GM18505 (cell line): ENCODE data around the gene HOXD11.

Experiments
- ATAC-seq: cut with Tn5 transposase; IDR thresholded peaks from one replicate; pipeline ENCODE4 v1.9.1; 2021; ENCODE audit not compliant: unreplicated experiment
- POLR2A ChIP-seq: IDR thresholded peaks from 4 replicates; pipeline ENCODE4 v1.6.1; 2011; ENCODE audit warnings: borderline replicate concordance; ENCODE audit not compliant: insufficient read depth, insufficient read length; ENCODE audit errors: extremely low read depth

The HOXD11 gene

DNA sequence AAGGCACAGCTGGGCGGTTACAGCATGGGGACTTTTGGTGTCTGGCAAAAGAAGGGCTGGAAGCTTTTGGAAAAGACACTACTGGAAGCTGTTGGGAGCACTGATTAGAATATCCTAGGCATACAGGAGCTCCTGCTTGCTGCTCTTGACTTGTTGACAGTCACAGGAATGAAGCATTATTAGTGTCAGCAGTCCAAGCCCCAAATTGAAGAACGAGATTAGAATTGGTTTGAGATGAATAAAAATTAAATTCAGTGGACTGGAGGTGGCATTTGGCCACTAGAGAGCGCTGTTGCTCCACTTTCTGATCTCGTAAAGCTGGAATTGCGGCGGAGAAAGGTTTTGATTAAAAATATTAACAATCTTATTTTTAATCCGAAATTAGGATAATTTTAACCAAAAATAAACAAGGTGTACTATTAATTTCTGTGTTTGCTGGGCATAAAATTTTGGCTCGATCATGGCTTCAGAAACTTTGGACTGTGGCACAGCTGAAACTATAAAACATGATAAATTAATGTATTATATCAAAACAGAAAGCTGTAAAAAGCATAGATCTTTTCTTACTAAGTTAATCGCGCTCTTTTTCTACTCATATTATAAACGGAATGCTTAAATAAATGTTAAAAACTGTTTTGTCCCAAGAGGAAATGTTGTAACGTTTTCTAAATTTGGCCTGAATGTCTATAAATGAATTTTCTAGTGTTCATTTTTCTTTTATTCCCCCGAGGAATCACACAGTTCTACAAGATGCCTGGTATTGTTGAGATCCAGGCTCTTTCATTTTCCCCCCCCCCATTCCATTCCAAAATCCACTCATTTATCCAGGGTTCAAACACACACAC, 20.1 kb downstream of the HOXD11 start:
- no peak for TF ChIP-seq POLR2A
- no peak for ATAC-seq

DNA sequence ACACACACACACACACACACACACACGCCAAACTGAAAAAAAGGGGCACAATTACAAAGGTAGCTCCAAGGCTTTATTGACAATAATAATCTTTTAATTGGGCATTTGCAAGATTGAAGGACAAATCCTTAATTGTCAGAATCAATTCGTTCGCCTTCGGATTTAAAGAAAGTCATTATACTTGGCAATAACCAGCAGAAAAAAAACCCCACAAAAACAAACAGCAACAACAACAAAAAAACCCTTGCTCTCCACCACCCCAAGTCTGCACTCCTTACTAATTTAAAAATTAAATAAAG, 20.6 kb downstream of the HOXD11 start:
- ATAC-seq: no peak
- no peak for TF ChIP-seq POLR2A

DNA sequence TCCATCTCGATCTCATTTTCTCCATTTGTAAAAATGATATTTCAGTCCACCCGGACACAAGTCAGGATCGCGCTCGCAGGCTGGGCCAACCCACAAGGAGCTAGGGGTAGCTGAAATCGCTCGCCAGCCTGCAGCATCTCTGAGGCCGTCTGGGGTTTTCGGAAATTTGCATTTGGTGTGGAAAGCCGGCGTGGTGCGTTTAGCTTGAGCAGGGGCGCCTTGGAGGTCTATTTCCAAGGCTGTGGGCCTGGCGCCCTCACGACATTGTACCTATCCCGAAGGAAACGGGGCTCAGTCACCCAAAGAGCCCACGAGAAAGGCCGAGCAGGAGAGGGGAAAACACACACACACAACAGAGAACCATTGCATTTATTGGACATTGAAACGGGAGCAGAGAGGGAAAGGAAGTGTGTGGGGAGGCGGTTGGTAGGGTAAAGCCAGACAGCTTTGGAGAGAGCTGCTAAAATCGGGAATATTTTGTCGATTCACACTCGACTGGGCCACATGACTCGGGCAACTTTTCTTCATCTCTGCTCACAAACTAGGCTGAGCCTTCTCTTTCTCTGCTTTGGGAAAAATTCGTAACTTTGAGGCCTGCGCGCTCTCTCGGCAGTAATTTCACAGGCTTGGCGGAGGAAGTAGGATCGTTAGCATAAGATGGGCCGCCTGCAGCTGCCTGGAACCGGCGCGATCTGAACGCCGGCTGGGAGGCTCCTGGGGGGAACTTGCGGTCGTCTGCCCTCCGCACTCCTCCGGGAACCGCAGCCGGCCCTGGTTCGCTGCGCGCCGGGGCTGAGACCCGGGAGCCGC, 21.3 kb downstream of the HOXD11 start:
- no peak for TF ChIP-seq POLR2A
- no peak for ATAC-seq

DNA sequence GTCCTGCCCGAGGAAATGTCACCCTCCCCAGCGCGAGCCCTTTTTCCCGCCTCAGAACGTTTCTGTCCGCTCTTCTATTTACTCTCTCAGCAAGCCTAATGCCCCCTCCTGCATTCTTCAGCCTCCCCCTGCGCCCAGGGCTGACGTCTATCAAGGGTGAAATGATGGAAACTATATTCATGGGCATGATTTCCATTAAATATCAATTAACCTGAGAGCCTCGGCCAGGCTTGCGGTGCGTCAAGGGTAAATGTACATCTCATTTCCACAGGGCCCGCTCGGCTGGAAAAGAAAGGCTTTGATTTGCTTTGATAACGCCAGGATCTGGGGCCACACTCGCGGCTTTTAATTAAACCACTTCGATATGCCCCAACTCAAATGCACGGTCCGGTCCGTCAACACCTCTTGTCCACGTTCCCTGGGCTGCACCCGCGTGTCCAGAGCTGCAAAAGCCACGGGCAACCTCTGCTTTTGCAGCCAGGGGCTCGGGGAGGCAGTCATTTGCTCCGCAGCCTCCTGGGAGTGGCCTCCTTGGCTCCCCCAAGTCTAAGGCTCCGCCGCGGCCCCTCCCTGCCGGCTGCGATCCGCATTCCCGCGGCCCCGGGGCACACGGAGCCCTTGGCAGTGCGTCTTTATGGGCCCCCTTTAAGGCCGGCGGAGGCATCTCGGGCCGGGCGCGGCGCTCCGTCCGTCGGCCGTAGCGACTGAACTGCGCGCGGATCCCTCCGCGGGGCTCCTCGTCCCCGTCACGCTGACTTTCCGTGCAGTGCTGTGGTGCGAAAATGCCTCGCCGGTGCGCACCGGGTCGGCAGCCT, 22.1 kb downstream of the HOXD11 start, which contains the start of gene HOXD8:
HOXD8 (plus strand) TSS at position 724 of the 815 bp plus-strand sequence. CDS start 662 bp downstream, outside the sequence.
- no peak for ATAC-seq
- no peak for TF ChIP-seq POLR2A

DNA sequence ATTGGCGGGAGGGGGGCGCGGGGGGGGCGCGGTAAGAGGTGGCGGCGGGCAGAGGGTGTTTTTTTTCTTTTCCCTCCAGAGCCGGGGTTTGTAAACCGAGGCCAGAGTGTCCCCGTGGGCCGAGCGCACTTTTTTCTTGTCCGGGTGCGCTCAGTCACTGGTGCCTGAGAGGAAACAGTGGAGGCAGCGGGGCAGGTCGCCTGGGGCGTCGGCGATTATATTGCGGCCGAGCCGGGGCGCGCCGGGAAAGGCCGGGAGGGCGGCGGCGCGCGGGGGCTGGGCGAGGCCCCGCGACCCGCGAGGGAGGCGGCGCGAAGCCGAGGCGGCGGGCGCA, 22.7 kb downstream of the HOXD11 start:
- TF ChIP-seq POLR2A: no peak
- no peak for ATAC-seq

DNA sequence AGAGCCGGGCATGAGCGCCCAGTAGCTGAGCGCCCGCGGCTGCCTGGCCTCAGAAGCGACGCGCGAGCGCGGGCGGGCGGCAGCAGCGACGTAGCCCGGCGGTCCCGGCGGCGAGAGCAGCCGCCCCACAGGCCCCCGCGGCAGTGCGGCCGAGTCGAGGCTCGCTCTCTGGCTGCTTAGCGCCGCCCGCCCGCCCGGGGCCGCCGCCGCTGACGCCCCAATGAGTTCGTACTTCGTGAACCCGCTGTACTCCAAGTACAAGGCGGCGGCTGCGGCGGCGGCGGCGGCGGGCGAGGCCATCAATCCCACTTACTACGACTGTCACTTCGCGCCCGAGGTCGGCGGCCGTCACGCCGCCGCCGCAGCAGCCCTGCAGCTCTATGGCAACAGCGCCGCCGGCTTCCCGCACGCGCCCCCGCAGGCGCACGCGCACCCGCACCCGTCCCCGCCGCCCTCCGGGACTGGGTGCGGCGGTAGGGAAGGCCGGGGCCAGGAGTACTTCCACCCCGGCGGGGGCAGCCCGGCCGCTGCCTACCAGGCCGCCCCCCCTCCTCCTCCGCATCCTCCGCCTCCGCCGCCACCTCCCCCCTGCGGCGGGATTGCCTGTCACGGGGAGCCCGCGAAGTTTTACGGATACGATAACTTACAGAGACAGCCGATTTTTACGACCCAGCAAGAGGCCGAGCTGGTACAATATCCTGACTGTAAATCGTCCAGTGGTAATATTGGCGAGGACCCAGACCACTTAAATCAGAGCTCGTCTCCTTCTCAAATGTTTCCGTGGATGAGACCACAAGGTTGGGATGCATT, 23.3 kb downstream of the HOXD11 start:
- no peak for TF ChIP-seq POLR2A
- ATAC-seq: no peak

DNA sequence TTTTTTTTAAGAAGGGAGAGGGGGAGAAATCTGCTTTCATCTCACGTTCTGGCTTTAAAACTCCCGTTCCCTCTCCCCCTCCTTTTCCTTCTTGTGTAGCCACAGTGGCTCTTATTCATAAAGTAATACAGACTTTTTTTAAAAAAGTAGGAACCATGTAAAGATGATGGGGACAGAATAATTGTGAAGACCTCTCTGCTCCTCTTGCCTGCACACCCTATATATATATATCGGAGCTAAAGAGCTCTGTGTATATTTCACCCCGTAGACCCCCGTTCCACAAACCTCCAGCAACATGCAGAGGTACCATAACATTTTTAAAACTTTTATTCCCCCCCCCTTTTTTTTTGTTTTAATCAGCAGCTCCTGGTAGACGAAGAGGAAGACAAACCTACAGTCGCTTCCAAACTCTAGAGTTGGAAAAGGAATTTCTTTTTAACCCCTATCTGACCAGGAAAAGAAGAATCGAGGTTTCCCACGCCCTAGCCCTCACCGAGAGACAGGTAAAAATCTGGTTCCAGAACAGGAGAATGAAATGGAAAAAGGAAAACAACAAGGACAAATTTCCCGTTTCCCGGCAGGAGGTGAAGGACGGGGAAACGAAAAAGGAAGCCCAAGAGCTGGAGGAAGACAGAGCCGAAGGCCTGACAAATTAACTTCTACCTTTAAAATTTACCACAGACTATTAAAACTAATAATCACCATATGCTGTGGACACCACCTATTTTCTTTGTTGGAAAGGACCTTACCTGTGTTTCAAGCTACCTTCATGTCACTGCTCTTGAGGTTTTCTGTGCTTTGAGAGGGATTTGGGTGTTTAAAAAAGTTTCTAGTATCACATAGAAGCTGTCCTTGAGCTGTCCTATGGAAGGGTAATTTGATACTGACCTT, 24.1 kb downstream of the HOXD11 start:
- no peak for TF ChIP-seq POLR2A
- ATAC-seq: no peak

DNA sequence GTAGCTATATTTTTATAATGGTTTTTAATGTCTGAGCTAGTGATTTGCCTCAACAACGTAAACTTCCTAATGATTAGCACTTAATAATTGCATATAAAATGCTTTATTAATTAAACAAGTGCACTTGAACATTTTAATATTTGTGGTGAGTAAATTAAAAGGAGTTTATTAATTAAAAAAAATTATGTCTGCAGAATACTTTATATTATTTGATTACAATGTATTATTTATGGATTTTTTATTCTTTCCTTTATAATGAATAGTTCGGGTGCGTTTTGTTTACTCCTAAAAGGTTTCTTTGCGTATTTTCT, 24.7 kb downstream of the HOXD11 start:
- no peak for ATAC-seq
- TF ChIP-seq POLR2A: no peak

DNA sequence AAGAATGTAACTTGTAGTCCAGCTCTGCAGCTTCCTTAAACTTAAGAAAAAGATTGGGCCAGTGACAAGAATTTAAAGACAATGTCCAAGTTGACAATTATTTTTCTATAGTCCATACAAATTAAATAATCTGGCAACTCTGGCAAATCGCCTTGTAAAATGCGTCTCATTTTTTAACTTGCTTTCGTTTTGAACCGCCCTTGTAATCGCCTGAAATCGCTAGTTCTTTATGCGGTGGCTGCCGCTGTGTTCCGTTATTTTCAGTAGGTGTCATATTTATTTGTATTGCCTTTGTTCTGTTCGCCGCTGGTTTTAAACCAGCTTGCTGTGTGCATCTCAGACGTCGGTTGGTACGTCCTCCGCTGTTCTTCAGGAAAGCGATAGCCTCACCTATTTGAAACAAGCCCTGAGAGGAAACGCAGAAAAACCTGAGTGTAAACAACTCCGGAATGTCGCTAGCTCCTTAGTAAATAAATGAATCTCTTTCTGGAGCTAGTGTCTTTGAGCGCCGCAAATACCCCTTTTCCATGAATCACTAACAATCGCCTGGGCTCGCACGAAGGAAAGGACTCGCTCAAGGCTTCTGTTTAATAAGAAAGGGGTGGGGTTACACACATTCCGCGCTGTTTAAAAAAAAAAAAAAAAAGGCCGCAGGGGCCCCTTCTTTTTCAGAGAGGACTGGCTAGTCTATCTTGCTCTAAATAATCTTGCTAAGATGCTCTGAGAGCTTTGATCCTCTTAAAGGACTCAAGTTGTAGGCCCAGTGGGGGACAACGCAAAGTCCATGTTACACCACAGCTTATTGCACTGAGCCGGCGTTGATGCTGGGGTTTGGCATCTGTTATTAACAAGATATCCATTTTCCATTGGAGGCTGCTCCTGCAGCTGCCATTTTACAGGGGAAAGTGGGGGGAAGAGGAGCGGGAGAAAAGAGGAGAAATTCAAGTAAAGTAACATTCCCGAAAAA, 25.4 kb downstream of the HOXD11 start:
- no peak for ATAC-seq
- TF ChIP-seq POLR2A: no peak

DNA sequence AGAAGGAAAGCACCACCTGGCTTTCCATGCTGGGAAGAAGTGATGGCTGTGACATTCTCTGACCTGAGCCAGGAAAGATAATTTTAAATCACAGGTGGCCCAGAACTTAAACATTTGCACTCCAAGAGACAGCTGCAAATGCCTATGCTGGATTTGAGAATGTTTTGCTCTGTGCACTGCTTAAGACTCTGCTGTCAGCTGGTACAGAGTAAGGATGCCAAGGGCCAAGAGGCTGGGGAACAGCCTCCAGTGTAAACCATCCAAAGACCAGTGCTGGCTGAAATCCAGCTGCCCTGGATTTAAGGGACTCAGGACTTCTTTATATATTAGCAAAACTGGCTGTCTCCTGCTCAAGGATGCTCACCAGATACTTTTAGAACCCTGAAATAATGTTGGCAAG, 26.3 kb downstream of the HOXD11 start:
- ATAC-seq: no peak
- no peak for TF ChIP-seq POLR2A

DNA sequence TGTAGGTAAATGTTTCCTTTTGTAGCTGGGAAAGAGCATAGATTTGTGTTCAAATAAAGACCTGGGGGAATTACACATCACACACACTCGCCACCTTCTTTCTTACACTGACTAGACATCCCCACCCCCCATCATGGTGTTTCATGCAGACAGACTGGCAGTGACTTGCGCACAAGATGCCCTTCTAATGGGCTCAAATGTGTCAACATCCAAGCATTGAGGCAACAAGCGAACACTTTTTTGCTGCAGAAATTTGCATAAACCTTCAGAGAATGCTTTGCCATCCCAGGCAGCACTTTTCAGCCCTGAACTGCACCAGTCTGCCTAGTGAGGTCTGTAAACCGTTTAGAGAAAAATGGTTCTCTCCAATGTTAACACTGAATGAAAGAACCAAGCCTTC, 27.0 kb downstream of the HOXD11 start:
- ATAC-seq: no peak
- no peak for TF ChIP-seq POLR2A
